Left forelimb (tissue), 1 donor: ENCODE data around the gene HDAC7.
"Not testable (repeated sequence)": the region's sequence is repeated elsewhere in the genome, so short reads cannot be mapped to it uniquely, and the experiment has no call there.

ENCODE experiments used
- DNase-seq: peaks from one replicate; pipeline ENCODE4 v3.0.0-alpha.2; 2018; ENCODE audit warnings: low spot score

HDAC7 gene

DNA sequence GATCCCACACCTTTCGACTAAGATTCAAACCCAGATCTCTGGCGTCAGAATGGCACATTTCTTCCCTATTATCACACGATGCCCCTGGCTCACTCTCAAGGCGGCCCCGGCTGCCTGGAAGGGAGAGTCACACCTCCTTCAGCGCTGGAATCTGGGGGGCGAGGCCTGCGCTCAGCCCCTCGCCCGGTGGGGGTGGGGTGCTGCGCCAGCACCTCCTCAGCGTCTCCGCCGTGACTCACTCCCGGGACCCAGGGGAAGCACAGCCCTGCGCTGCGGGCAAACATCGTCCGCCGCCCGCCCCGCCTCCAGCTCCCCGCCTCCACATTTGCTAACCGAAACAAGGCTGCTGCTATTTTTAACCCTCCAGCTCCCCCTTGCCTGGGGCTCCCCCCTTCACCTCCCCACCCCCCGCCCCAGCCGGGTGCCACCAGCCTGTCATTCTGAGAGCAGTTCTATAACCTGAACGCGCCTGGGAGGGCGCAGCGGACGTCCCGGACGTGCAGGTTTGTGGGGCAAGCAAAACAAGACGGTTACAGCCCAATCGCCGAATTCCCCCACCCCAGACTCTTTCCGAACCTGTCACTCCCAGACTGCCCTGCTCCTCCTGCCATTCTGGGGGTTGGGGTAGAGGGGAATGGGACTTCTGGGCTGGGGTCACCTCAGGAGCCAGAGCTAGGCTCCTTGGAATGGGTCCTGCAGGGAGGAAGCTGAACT, 6.7 kb downstream of the HDAC7 start:
- peak; percentile 86 for DNase-seq

DNA sequence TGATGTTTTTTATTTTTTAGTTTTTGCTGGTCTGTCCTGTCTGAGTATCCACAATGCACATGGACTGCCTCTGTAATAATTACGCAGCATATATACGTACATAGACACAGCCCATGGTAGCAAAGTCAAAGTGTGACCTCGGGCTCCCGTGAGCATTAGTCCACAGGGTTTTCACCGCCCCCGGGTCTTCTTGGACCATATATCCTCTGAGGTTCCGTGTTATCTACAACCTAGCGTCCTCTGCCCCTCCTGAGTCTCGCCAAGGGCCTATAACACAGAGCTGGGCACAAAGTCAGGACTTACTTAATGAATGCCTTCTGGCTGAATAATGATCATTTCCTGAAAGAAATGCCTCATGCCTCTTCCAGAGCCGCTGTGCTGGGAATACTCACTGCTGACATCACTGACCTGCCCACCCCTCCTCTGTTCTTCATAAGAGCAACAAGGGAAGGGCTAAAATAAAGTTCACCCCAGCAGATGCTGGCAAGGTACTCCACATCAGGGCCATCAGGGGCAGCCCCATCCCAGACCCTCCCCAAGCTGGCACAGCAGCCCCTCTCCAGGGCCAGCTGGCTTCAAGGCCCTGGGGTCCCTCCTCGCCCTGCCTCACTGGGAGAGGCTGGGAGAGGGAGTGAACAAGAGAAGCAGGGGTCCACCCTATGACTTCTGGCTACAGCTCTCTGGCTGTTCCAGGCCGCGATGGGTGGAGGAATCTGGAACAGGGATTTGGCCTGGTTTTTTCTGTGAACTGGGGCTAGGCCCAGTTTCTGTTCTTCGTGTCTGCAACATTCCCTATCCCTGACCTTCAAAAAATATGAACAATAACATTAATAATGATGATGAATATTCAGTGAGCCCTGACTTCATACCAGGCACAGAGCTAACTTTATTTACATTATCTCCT, 7.9 kb downstream of the HDAC7 start:
- no peak for DNase-seq

DNA sequence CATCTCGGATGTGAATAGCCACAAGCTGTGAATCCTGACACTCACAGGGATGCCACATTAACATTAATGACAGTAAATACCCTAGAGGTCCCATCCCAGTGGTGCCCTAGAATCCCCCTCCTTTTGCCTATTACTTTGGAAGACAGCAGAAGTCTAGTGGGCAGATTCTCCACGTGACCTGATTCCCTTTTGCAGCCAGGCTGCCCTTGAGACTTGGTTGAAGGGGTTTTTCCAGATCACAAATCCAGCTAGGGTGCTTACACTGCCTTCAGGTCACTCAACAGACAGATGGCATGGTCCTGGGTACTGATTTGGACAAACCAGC, 8.7 kb downstream of the HDAC7 start:
- DNase-seq = no peak

DNA sequence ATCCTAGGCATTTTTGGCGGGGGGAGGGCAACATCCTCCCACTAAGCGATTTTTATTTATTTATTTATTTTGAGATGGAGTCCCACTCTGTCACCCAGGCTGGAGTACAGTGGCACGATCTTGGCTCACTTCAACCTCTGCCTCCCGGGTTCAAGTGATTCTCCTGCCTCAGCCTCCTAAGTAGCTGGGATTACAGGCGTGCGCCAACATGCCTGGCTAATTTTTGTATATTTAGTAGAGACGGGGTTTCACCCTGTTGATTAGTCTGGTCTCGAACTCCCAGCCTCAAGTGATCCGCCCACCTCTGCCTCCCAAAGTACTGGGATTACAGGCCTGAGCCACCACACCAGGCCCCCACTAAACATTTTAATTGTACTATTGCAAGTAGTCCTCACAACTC, 10.2 kb downstream of the HDAC7 start:
- not testable (repeated sequence) for DNase-seq

DNA sequence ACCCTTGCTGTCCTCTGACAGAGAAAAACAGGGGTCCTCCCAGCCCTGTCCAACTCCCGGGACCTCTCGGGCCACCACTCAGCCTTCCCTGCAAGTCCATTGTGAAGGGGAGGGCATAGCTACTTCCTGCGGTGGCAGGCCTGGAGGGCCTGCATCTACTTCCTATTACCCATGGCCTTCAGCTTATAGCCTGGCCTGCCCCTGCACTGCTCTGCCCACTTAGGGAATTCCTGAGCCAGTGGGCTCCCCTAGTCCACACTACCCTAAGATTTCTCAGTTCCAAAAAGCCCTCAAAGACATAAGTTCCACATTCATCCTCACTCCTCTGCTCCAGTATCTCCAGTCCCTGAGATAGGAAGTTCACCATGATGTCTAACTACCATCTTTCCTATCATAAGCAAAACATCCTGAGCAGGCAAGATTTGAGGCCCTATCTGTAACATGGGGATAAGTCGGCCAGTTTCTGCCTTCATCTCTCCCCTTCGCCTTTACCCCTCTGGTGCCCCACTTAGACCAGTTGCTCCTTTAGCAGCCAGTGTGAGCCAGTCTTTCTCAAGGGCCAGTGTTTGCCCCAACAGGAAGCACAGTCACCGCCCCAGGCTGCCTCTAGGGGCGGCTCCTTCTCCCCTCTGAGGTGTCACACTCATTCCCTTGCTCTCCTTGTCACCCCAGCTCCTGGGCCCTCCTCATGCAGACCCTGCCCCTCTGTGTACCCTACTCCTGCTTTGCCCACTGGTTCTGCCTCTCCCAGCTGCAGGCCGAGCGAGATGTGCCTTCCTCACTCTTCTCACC, 10.9 kb downstream of the HDAC7 start:
- DNase-seq = no peak

DNA sequence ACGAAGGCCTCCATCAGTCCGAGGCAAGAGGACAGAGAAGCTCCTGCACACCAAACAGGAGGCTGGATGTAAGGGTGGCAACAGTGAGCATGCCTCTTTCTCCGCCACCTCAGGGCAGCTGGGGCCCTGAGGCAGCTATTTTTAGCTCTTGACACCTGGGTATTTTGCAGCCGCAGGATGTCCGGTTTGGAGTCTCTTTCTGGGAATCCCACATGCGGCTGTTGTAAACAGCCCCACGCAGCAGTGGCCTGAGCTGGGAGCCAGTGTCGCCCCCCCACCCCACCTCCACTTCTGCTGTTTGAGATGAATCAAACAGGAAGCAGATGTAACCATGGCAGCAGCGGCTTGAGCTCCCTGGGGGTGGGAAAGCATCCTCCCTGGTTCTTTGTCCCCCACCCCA, 11.7 kb downstream of the HDAC7 start:
- no peak for DNase-seq

DNA sequence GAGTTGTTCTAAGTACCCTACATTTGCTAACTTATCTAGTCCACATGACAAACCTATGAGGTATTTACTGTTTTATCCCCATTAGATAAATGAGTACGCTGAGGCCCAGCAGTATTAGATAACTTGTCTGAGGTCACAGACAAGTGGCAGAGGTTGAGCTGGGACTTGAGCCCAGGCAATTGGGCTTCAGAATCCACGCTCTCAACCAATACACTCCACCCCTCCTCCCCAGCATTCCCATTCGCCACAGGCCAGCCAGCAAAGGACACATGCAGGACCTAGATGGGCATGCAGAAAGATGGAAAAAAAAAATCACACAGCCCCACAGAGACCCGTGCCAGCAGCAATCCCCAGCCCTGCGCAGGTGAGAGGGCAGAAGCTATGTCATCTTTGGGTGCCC, 12.4 kb downstream of the HDAC7 start:
- DNase-seq = no peak

DNA sequence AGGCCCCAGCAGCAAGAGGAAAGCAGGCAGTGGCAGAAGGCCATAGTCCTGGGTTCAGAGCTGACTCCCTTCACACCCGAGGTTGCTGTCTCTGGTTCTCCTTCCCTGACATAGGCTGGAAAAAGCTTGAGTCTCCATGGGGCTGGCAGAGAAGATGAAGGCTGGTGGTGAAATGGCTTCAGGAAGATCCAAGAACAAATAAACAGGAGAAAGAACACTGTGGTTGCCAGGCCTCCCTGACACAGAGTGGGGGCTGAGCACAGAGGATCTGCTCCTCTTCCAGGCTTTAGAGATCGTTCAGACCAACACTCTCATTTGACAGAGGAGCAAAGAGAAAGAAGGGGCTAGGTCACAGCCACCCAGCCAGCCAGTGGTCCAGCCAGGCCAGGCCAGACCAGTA, 14.3 kb downstream of the HDAC7 start:
- DNase-seq = no peak

DNA sequence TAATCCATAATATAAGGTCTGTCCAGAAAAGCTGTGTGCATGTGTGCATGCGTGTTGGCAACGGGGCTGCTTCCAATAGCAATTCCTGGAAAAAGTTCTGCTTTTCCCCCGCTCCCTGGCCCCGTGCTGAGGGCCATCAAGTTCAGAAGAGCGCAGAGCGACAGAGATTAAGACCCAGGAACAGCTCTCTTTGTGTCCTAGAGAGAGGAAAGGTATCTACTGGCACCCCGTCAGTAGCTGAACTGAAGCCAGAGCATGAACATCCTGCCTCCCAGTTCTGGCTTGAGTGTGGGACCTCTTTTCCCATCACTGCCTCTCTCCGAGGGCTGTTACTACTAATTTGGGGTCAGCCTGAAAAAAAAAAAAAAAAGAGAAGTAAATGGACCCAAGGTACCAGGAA, 15.5 kb downstream of the HDAC7 start:
- DNase-seq = no peak

DNA sequence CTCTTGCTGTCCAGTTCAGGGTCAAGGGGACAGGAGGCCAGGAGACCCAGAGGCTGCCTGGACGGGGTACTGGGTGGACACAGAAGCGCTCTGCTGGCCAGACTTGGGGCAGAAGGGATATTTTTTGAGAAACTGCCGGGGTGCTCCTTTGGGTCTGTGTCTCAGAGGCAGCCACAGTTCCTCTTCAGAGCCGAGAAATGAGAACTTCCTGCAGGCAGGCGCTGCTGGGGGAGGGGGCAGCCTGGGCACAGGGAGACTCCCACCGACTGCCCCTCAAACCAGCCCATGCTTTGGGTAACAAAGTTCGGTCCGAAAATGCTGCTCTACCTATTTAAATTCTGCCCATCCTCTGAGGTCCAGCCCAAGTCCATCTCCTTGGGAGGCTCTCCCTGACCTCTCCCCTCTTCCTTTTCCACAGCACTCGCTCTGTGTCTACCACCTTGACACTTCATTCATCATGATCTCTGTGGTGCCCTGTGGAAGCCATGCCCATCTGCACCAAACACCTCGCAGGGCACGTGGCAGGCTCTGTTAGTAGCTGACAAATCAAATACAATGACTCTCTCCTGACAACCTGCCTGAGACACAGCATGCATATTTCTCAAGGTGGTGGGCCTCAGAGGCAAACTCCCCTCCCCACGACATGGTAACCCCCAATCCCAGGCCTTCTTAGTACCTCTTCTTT, 16.4 kb downstream of the HDAC7 start:
- no peak for DNase-seq

DNA sequence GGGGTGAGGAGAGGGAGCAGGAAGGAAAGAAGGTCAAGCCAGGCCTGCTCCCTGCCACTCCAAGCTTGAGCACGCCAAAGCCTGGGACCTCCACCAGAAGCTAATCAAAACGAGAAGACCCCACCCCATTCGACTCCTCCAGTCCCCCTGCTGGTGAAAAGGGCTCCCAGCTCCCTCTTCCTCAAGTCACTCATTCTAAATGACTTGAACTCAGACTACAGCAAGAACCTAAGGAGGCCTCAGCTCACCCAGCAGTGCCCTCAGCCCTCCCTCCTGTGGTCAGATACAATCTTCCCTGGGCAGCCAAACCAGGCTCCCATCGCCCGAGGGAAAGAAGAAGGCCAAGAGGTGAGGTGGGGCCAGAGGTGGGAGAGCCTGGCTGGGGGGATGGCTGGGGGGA, 17.4 kb downstream of the HDAC7 start:
- no peak for DNase-seq

DNA sequence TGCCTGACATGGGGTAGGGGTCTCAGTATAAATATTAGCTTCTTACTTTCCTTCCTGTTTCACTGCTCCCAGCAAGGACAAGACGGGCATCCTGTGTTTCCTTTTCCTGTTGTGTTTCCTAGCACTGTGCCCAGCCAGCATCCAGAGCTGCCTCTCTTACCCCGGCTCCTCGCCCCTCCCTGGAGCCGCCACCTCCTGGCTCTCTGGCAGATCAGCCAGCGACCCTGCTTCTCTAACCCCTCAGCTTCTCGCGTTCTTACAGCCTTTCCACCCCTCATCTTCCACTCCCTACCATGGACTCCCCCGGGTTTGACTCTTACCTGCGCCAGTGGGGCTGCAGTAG, 17.8 kb downstream of the HDAC7 start:
- DNase-seq = no peak

DNA sequence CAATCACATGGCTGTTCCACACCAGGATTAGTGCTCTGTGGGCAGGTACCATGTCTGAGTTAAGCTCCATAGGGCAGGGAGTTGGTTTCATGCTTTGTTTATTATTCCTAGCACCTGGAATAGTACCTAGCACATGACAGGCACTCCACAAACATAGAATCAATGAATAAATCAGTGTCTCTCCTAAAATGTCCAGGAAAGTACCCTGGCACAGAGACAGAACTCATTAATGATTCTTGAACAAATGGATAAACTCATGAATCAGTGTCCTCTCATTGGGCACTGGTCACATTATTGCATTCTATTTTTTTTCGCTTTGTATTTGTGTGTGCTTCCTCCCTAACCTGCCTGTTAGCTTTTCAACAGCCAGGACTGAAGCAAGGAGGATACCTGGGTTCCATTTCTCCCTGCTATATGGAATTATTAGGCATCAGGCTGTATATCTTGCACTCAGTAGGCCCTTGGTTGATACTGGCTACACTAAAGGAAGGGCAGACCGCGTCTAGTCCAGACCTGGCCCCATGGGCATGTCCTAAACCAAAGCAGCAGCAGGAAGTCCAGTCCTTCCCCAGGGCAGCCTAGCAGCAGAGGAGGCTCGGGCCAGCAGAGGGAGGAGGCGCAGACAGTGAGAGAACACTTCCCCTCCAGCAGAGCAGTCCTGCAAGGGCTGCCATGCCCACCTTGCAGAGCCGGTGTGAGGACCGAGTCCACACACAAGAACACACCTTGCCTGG, 18.4 kb downstream of the HDAC7 start:
- no peak for DNase-seq

DNA sequence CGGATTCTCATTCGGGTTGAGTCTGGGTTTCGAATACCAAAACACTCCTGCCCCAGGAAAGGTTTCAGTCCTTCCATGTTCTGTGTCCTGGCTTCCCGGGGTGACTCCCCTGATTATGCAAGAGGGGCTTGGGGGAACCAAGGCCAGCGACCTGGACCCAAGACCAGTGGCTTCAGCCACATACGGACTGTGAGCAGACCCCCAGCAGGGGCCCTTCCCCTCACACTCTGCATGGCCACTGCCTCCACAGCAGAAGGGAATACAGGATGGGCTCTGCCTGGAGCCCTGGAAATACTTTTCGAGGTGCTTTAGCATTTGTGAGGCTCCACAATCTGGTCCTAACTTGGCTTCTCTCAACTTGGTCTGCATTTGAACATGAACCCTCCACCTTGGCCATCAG, 19.1 kb downstream of the HDAC7 start:
- DNase-seq = no peak

DNA sequence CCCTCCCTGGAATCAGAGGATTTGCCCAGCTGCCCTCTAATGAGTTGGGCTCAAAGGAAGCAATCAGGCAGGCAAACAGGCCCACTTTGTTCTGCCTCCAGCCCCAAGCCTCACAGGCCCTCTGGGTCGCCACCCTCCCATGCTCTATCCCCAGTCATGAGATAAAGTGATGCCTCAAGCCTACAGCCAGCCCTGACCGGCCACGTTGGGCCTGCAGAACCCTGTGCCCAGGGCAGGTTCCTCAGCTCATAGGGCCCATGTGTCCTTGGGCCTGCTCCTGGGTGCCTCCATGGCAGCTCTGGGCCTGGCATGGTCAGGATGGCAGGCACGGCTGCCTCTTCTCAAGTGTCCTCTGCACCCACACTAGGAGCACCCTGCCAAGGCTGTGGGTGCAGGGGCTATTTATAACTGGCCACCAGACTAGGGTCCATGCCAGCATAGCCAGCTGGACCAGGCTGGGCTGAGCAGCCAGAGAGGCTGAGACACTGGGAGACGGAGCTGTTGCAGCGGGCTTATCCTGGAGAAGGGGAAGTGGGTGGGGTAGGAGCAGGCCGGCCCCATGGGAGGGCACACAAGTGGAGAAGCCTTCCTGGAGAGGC, 20.2 kb downstream of the HDAC7 start:
- no peak for DNase-seq

DNA sequence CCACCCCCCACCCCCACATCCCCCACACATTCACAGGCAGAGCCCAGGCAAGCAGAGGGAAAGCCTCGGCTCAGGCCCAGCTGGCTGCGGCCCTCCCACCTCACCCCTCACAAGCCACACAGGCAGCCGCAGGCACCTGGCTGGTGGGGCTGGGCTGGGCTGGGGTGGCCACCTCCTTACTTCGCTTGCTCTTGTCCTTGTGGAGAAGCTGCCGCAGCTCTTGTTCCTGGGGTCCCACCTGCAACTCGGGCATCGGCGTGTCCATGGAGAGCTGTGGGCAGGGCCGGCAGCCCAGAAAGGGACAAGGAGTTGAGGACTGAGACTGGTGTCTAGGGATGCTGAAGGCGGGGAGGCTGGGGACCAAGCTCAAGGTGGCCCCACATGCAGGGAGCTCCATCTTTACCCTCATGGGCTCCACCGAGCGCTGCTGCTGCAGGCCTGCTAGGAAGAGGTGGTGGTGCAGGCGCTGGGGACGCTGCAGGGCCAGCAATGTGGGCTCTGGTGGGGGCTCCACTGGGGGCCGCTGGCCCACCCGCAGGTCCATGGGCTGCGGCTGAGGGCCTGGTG, 21.2 kb downstream of the HDAC7 start:
- no peak for DNase-seq

DNA sequence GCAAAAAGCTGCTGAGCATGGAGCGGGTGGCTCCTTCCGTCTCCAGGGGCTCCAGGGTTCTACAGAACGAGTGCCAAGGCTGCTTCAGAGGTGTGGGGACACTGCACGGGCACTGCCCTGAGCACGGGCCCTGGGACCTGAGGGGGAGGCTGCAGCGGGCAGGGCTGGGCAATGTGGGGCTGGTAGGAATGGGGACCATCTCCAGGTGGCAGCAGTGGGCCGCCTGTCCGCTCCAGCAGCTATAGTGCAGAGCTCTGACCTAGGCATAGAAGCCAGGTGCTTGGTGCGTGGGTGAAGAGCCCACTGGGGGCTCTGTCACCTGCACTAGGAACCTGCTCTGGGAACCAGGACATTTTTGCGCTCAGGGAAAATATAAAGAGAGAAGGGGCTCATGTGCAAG, 22.3 kb downstream of the HDAC7 start:
- no peak for DNase-seq

DNA sequence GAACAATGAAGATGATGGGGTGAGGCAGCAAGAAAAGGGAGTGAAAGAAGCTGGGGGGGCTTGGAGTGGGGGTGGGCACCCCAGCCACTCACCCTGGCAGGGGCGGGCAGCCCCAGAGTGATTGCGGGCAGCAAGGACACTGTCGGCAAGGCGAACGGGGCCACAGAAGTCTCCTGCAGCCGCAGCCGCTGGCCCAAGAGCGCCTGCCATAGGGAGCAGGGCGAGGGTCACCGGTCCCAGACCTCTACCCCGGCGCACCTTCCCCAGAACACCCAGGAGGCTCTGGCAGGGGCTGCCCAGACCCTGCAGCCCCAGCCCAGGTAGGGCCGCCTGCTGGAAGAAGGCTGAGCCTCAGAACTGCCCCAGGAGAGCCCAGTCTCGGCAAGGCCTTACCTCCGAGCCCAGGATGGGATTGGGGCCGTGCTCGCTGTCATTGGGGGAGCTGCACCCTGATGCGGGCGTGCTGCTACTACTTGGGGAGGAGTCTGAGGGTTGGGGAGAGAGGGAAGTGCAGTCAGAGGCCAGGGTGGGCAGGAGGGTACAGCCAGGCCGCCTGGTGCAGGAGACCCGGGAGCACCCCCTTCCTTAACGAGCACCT, 23.8 kb downstream of the HDAC7 start:
- no peak for DNase-seq

DNA sequence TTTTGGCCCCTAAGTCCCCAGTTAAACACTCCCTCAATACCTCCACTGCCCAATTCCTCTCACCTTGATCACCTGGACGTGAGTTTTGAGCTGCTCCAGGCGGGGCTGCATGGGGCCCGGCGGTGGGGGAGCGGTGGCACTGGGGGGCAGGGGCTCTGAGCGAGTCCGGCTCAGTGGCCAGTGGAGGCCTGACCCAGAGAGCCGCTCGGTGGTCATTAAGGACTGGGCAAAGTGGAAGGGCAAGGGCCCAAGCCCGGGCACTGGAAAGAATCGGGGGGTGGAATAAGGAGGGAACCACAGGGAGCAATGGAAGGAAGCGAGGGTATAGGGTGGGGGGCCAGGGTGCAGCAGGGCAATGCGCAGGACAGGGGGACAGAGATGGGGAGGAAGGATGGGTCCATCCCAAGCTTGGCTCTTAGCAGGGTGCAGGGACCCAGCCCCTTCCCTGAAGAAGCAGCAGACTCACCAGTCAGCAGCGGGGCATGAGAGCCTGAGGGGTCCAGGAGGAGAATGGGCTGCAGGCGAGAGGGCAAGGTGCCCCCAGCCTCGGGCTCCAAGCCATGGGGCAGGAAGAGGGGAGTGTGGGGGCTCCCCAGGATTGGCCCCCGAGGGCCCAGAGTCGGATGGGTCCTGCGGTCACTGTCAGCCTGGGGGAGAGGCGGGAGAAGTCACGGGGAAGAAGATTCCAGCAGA, 24.4 kb downstream of the HDAC7 start:
- no peak for DNase-seq

DNA sequence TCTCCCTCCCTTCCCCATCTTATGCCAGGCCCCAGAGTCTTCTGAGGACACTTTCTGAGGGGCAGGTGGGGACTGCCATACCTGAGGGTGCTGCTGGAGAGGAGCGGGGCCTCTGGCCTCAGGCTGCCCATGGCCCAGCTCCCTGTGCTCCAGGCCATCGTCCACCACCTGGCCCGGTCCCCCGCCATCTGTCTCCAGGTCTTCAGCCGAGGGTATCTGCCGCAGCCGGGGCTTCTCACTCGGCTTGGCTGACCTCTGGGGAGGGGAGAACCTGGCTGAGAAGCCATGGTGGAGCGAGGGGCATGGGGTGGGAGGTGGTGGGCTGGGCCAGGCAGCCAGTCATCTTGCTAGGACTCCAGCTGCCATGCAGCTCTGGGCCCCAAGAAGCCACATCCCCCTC, 25.0 kb downstream of the HDAC7 start:
- no peak for DNase-seq
